Left ventricle myocardium inferior (tissue), 1 donor: ENCODE results near the gene HAPSTR1. TPM values are rescaled to one million over a fixed set of nuclear protein-coding genes. Genes with fewer than 3 reads are reported as not detected.
A peak's percentile ranks its signal among the peaks of the same experiment; 100 is the strongest.

Source experiments
- DNase-seq: peaks from one replicate; pipeline ENCODE4 v3.0.0-alpha.2; 2020
- H3K27ac ChIP-seq: fragments of 200-600 bp; replicated peaks from 2 replicates; pipeline ENCODE4 v1.8.0; 2021
- H3K27me3 ChIP-seq: fragments of 200-600 bp; 2 replicates; pipeline ENCODE4 v1.8.0; 2021; ENCODE audit warnings: low read depth
- H3K36me3 ChIP-seq: fragments of 200-600 bp; 2 replicates; pipeline ENCODE4 v1.8.0; 2021
- H3K4me1 ChIP-seq: fragments of 200-600 bp; 2 replicates; pipeline ENCODE4 v1.8.0; 2021
- H3K4me3 ChIP-seq: fragments of 200-600 bp; 2 replicates; pipeline ENCODE4 v1.8.0; 2021; ENCODE audit warnings: mild to moderate bottlenecking, moderate library complexity
- H3K9me3 ChIP-seq: fragments of 200-600 bp; replicated peaks from 2 replicates; pipeline ENCODE4 v1.8.0; 2021
- CTCF ChIP-seq: fragments of 200-600 bp; IDR thresholded peaks from 2 replicates; pipeline ENCODE4 v1.8.0; 2021; ENCODE audit warnings: antibody characterized with exemption, mild to moderate bottlenecking, borderline replicate concordance
- intact Hi-C: fragments of 100-400 bp; cut with micrococcal nuclease; formaldehyde crosslinking; loops from one replicate; pipeline ENCODE4 v1.11.0; 2022
- total RNA-seq: library from RNA; stranded (reverse); fragmentation: NEBNext Ultra II Directional; extraction: Animal tissue kit (Norgen Biotek cat#: 25700); gene quantifications from one replicate; pipeline ENCODE4 v1.2.1, GENCODE V29; 2021
- donor health status: DM: no; HTN: yes; CAD: no; lungs with severe emphysema.

Gene HAPSTR1
- total RNA-seq, 1 donor from 2014 or later: 52.3 TPM

- Histone ChIP-seq H3K4me1 (peaks cover 44% of the 10 kb centered on the region), H3K27ac (peak overlapping the region; percentile 94), H3K27me3 (no peaks in the 10 kb centered on the region), H3K9me3 (no peaks in the 10 kb centered on the region), H3K4me3 (peak overlapping the region; percentile 94), H3K36me3 (peaks cover 2% of the 10 kb centered on the region)
- no peak for DNase-seq
- no peak for TF ChIP-seq CTCF
- intact Hi-C loops: loop anchor here (10.0 kb wide), 1 partner anchor 135 kb away; no protein-coding TSS in a partner anchor
Observed at GRCh38 chr16:9089660-9090059, 1.8 kb upstream of the HAPSTR1 start.

GRCh38 chr16:9090101-9090959 lies 1.1 kb upstream of the HAPSTR1 start:
- peak overlapping the region; percentile 94 for H3K27ac ChIP-seq
- DNase-seq: peak; percentile 39
- no peaks in the 10 kb centered on the region for H3K27me3 ChIP-seq
- TF ChIP-seq CTCF: no peak
- H3K9me3 ChIP-seq: no peaks in the 10 kb centered on the region
- H3K4me1 ChIP-seq: peaks cover 51% of the 10 kb centered on the region
- H3K4me3 ChIP-seq: peak overlapping the region; percentile 94
- peaks cover 2% of the 10 kb centered on the region for H3K36me3 ChIP-seq
- intact Hi-C loops: loop anchor here (10.0 kb wide), 1 partner anchor 136 kb away; no protein-coding TSS in a partner anchor

GRCh38 chr16:9091867-9092281 lies 430 bp downstream of the HAPSTR1 start:
- Histone ChIP-seq H3K27ac (peak overlapping the region; percentile 100), H3K4me1 (peaks cover 66% of the 10 kb centered on the region), H3K4me3 (peak overlapping the region; percentile 94), H3K9me3 (no peaks in the 10 kb centered on the region), H3K36me3 (peaks cover 9% of the 10 kb centered on the region), H3K27me3 (no peaks in the 10 kb centered on the region)
- peak; percentile 49 for DNase-seq
- intact Hi-C loops: loop anchor here (10.0 kb wide), 1 partner anchor 137 kb away; no protein-coding TSS in a partner anchor
- no peak for TF ChIP-seq CTCF

GRCh38 chr16:9092282-9092977 lies 986 bp downstream of the HAPSTR1 start:
- peak overlapping the region; percentile 94 for H3K4me3 ChIP-seq
- peak overlapping the region; percentile 100 for H3K27ac ChIP-seq
- peak; percentile 23 for TF ChIP-seq CTCF
- H3K9me3 ChIP-seq: no peaks in the 10 kb centered on the region
- peak; percentile 63 for DNase-seq
- peaks cover 10% of the 10 kb centered on the region for H3K36me3 ChIP-seq
- peaks cover 72% of the 10 kb centered on the region for H3K4me1 ChIP-seq
- H3K27me3 ChIP-seq: no peaks in the 10 kb centered on the region
- intact Hi-C loops: loop anchor here (10.0 kb wide), 1 partner anchor 138 kb away; no protein-coding TSS in a partner anchor

GRCh38 chr16:9092978-9093344 lies 1.5 kb downstream of the HAPSTR1 start:
- Histone ChIP-seq H3K36me3 (peaks cover 10% of the 10 kb centered on the region), H3K9me3 (no peaks in the 10 kb centered on the region), H3K27ac (peak overlapping the region; percentile 100), H3K27me3 (no peaks in the 10 kb centered on the region), H3K4me3 (peak overlapping the region; percentile 94), H3K4me1 (peaks cover 77% of the 10 kb centered on the region)
- intact Hi-C loops: loop anchor here (10.0 kb wide), 1 partner anchor 138 kb away; no protein-coding TSS in a partner anchor
- no peak for DNase-seq
- no peak for TF ChIP-seq CTCF
